ENCODE measurements around the gene ADAM12.

Gene ADAM12

DNA sequence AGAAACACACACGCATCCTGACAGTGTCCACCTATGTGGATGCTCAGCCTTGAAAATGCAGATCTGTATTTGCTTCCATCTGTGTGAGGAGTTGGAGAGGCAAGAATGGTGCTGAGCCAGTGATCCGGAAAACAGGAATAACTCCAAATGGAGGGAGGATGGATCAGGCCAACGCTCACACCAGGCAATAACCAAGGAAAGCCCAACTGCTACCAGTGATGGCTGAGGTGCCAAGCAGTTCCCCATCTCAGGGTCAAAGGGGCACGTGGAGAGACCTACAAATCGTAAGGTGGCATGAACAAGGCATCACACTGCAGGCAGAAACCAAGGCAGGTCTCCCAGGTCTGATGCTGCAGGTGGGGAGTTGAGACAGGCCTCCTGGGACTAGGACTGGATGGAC lies 153.6 kb downstream of the ADAM12 start:
- ChIA-PET POLR2A (no interaction called here), CTCF (no interaction called here)
- DNase-seq (ENCODE audit: extremely low spot score), result no peak
- TF ChIP-seq, protein P1, sequence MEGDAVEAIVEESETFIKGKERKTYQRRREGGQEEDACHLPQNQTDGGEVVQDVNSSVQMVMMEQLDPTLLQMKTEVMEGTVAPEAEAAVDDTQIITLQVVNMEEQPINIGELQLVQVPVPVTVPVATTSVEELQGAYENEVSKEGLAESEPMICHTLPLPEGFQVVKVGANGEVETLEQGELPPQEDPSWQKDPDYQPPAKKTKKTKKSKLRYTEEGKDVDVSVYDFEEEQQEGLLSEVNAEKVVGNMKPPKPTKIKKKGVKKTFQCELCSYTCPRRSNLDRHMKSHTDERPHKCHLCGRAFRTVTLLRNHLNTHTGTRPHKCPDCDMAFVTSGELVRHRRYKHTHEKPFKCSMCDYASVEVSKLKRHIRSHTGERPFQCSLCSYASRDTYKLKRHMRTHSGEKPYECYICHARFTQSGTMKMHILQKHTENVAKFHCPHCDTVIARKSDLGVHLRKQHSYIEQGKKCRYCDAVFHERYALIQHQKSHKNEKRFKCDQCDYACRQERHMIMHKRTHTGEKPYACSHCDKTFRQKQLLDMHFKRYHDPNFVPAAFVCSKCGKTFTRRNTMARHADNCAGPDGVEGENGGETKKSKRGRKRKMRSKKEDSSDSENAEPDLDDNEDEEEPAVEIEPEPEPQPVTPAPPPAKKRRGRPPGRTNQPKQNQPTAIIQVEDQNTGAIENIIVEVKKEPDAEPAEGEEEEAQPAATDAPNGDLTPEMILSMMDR (IDR thresholded peaks at IDR 0.05; ENCODE audit: control extremely low read depth, extremely low read depth, low read depth, missing control alignments), result no peak

DNA sequence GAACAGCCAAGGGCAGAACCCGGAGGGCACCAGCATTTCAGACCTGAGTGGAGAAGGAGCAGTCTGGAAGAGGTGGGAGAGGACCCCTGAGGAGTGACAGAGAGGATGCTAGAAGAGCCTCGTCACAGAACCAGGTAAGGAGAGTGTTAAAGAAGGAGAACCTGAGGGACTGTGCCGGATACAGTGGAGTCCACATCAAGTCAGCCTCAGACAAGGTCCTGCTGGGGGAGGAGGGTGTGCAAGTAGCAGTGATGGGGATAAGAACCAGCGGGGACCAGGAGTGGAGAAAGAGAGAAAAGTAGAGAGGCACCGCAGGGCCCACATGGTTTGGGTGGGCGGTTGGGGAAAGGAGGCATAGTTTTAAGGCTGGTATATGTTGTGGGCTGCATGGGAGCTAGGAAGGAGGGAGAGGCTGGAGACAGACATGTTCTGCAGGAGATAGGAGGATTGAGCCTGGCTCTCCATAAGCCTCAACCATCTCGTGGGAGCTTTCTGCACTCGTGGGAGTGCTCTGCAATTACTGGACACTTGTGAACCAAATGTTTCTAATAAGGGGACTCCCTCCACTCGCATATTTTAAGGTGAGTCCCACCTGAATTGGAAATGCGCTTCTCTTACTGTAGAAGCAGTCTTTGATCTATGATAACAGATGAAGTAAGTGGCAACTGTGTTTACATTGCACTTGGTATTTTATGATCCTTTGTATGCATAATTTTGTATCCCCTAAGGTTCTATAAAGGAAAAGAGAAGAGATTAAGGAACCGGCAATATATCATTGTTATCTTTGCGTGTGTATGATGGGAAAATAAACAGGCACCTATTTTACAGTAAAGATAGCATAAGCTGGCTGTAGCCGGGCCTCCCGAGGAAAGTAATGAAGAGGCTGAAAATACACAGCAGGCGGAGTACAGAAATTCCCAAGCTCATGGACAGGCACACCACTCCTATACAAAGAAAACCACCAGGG lies 154.8 kb downstream of the ADAM12 start:
- TF ChIP-seq, protein P1 (IDR thresholded peaks at IDR 0.05; ENCODE audit: control extremely low read depth, extremely low read depth, low read depth, missing control alignments), result no peak
- ChIA-PET CTCF (no interaction called here), POLR2A (no interaction called here)
- DNase-seq (ENCODE audit: extremely low spot score), result no peak

DNA sequence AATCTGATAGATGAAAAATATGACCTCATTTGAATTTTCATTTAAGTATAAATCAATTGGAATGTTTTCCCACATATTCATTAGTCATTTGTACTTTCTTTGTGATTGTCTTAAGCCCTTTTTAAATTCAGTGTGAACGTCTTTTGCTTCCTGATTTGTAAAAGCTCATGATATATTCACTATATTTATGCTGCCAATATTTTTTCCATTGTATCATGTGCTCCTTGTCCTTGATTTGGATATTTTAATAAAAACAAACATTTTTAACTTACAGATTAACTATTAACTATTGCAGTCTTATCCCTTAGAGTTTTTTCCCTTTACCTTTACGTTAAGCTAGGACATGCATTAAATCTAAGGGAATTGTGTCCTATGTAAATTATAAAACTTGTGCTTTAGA lies 157.7 kb downstream of the ADAM12 start:
- no peak for DNase-seq (ENCODE audit: extremely low spot score)
- POLR2A ChIA-PET, result no interaction called here
- CTCF ChIA-PET, result no interaction called here
- TF ChIP-seq, protein P1 (IDR thresholded peaks at IDR 0.05; ENCODE audit: control extremely low read depth, extremely low read depth, low read depth, missing control alignments), result no peak

DNA sequence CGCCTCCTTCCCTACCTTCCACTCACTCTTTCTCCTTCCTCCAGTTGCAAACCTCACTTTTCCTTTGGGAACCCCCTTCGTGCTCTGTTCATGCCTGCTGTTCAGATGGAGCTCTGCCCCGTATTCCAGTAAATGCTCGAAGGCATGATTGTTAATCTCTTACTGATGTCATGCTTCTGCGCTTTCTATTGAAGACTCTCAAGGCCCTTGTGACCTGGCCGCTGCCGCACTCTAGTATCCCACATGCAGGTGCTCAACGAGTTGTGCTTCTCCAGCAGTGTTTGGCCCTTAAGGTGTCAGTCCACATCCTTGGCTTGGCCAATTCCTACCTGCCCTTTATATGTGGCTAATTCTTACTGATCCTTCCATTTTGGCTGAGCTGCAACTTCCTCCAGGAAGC lies 158.6 kb downstream of the ADAM12 start:
- ChIA-PET CTCF (no interaction called here), POLR2A (no interaction called here)
- TF ChIP-seq, protein P1 (IDR thresholded peaks at IDR 0.05; ENCODE audit: control extremely low read depth, extremely low read depth, low read depth, missing control alignments), result no peak
- no peak for DNase-seq (ENCODE audit: extremely low spot score)

DNA sequence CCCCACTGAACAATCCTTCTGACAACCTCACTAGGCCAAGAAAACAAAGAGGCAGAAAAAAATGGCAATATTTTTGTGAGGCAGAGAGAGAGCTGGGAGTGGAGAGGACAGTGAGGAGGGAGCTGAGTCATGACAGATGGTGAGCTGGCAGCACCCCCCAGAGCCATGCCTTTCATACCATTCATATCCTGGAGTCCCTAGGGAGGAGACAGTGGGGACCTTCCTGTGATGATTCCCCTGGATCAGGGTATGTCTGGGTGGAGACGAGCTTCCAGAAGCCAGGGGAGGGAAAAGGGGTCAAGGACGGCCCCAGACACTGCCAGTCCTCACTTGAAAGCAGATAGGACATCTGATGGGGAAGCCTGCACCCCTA lies 160.5 kb downstream of the ADAM12 start:
- TF ChIP-seq, protein P1 (IDR thresholded peaks at IDR 0.05; ENCODE audit: control extremely low read depth, extremely low read depth, low read depth, missing control alignments), result no peak
- DNase-seq (ENCODE audit: extremely low spot score), result no peak
- ChIA-PET CTCF (no interaction called here), POLR2A (no interaction called here)

DNA sequence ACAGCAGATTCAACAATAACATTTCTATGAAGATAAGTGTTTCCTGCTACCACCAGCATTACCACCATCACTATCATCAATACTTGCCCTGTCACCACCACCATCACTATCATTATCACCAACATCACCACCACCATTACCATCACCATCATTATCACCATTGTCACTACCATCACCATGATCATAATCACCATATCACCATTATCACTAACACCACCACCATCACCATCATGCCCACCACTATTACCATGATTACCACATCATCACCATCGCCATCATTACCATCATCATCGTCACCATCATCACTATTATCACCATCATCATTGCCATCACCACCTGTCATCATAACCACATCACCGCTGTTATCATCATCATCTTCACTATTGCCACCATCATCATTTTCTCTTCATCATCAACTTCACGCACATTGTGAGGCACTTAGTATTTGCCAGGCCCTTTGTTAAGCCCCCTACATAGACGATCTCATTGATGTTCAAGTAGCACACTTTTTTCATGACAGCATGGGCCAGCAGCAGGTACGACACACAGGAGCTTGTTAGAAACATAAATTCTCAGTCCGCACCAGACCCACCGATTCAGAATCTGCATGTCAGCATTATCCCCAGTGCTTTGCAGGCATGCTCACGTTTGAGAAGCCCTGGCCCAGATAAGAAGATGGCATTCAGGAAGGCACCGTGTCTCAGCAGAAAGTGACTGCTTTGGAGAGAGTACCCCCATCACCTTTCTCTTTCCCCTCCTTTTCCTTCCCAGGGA lies 161.1 kb downstream of the ADAM12 start:
- CTCF ChIA-PET, result no interaction called here
- DNase-seq (ENCODE audit: extremely low spot score), result no peak
- POLR2A ChIA-PET, result no interaction called here
- TF ChIP-seq, protein P1 (IDR thresholded peaks at IDR 0.05; ENCODE audit: control extremely low read depth, extremely low read depth, low read depth, missing control alignments), result no peak
